IPS-18a (cell line): ENCODE results near the gene ADNP.

ENCODE experiments used
- H3K27ac ChIP-seq: one replicate; pipeline ENCODE4 v1.5.1; 2013; ENCODE audit warnings: low read length
- H3K27me3 ChIP-seq: one replicate; pipeline ENCODE4 v1.6.1; 2013; ENCODE audit warnings: mild to moderate bottlenecking, low read length; ENCODE audit not compliant: control insufficient read depth, insufficient read depth
- H3K36me3 ChIP-seq: one replicate; pipeline ENCODE4 v1.6.1; 2013; ENCODE audit warnings: low read depth, low read length; ENCODE audit not compliant: control insufficient read depth
- H3K4me1 ChIP-seq: one replicate; pipeline ENCODE4 v1.6.1; 2013; ENCODE audit warnings: low read depth, low read length; ENCODE audit not compliant: control insufficient read depth
- H3K4me3 ChIP-seq: one replicate; pipeline ENCODE4 v1.5.1; 2013; ENCODE audit warnings: low read length
- H3K9ac ChIP-seq: one replicate; pipeline ENCODE4 v1.6.1; 2013; ENCODE audit warnings: mild to moderate bottlenecking, low read length, moderate library complexity
- H3K9me3 ChIP-seq: one replicate; pipeline ENCODE4 v1.6.1; 2013; ENCODE audit warnings: low read depth, low read length; ENCODE audit not compliant: control insufficient read depth

The ADNP gene

GRCh38 chr20:50852085-50852484, 79.2 kb downstream of the ADNP start:
- Histone ChIP-seq H3K9me3 (no peaks in the 10 kb centered on the region), H3K27me3 (no peaks in the 10 kb centered on the region), H3K9ac (no peak overlapping the region), H3K4me1 (peaks cover 5% of the 10 kb centered on the region), H3K4me3 (no peak overlapping the region), H3K36me3 (no peaks in the 10 kb centered on the region), H3K27ac (no peak overlapping the region)

DNA sequence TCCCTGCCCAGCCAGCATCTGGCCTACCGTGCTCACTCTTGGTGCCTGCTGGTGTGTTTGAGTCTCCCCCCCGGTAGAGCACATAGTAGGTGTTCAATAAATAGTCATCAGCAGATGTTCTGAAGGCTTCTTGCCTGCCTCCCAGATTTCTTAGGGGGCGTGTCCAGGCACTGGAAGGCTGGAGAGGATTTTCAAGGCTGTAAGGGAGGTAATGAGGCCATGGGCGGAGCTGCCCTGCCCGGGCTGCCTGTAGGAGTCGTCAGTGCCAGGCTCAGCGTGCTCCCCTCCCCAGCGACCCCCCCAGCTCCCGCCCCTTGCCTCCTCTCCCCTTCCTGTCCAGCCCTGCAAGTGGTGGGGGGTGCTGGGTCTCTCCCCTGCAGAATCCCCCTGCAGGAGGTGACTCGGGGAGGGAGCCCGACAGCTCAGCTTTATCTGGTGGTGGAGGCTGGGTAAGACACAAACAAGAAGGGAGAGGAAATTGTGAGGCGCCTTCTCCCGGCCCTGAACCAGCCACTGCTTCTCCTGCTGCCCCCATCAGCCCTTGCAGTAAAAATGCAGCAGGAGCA, 80.4 kb downstream of the ADNP start:
- Histone ChIP-seq H3K9me3 (no peaks in the 10 kb centered on the region), H3K36me3 (no peaks in the 10 kb centered on the region), H3K4me3 (no peak overlapping the region), H3K27ac (no peak overlapping the region), H3K9ac (no peak overlapping the region), H3K27me3 (no peaks in the 10 kb centered on the region), H3K4me1 (peaks cover 5% of the 10 kb centered on the region)

GRCh38 chr20:50848846-50849673, 82.2 kb downstream of the ADNP start:
- H3K27ac ChIP-seq, result no peak overlapping the region
- no peaks in the 10 kb centered on the region for H3K9me3 ChIP-seq
- no peaks in the 10 kb centered on the region for H3K36me3 ChIP-seq
- H3K4me3 ChIP-seq, result no peak overlapping the region
- no peak overlapping the region for H3K9ac ChIP-seq
- H3K27me3 ChIP-seq, result no peaks in the 10 kb centered on the region
- H3K4me1 ChIP-seq, result peaks cover 5% of the 10 kb centered on the region

GRCh38 chr20:50848341-50848808, 82.9 kb downstream of the ADNP start:
- Histone ChIP-seq H3K4me3 (no peak overlapping the region), H3K9ac (no peak overlapping the region), H3K27ac (no peak overlapping the region), H3K27me3 (no peaks in the 10 kb centered on the region), H3K36me3 (no peaks in the 10 kb centered on the region), H3K9me3 (no peaks in the 10 kb centered on the region), H3K4me1 (peaks cover 5% of the 10 kb centered on the region)

- Histone ChIP-seq H3K4me1 (no peaks in the 10 kb centered on the region), H3K36me3 (no peaks in the 10 kb centered on the region), H3K27me3 (no peaks in the 10 kb centered on the region), H3K4me3 (no peak overlapping the region), H3K27ac (no peak overlapping the region), H3K9me3 (no peaks in the 10 kb centered on the region), H3K9ac (no peak overlapping the region)
Measured at GRCh38 chr20:50845566-50846215, 85.5 kb downstream of the ADNP start.

DNA sequence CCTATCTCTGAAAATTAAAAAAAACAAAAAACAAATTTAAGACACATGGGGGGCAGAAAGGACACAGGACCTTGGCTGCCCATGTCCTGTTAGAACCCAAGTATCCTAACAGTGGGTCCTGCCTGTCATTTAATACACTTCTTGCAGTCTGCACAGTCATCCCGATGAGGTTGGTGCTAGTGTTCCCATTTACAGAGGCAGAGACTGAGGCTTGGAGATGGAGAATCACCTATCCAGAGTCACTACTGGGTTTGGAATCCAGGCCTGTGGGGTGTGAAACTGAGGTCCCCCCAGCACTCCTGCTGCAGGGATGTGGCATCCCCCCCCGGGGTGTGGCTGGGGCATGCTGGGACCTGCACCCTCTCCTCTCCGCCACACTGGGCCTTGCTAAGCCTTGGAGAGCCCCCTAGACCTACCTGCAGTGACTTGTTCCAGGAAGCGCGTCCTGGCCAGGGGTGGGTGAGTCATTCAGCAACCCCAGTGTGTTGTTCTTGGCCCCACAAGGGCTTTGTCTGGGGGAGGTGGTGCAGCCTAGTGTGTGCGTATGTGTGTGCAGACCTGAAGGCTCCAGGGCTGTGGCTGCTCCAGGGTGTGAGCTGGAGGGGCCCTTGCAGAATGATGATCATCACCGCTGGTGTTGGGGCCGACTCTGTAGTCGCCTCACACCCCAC, 86.7 kb downstream of the ADNP start:
- no peaks in the 10 kb centered on the region for H3K36me3 ChIP-seq
- no peak overlapping the region for H3K9ac ChIP-seq
- H3K4me3 ChIP-seq, result no peak overlapping the region
- no peaks in the 10 kb centered on the region for H3K4me1 ChIP-seq
- no peaks in the 10 kb centered on the region for H3K9me3 ChIP-seq
- no peak overlapping the region for H3K27ac ChIP-seq
- no peaks in the 10 kb centered on the region for H3K27me3 ChIP-seq

DNA sequence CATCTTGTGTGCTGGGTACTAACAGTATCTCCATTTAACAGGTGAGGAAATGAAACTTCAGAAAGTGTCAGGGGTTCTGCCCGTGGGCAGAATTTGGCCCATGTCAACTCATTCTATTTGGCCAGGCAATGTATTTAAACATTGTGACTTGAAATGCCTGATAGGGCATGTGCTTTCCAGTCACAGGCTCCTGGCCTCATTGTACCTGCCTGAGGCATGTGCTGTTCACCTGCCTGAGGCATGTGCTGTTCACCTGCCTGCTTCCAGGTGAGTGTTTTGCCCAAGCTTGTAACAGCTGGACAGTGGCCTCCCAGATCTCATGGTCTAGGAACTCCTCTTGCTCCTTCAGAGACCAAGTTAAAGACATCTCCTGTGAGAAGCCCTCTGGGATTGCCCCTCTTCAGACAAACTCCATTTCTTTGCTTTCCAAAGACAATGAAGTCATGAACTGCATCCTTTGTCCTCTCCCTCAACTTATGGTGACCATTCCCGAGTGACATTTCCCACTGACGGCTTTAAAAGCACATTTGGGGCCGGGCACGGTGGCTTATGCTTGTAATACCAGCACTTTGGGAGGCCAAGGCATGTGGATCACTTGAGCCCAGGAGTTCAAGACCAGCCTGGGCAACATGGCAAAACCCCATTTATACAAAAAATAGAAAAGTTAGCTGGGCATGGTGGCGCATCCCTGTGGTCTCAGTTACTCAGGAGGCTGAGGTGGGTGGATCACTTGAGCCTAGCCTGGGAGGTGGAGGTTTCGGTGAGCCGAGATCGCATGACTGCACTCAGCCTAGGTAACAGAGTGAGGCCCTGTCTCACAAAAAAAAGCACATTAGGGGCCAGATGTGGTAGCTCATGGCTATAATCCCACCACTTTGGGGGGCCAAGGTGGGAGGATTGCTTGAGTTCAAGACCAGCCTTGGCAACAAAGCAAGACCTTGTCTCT, 87.6 kb downstream of the ADNP start:
- H3K4me3 ChIP-seq, result no peak overlapping the region
- no peaks in the 10 kb centered on the region for H3K36me3 ChIP-seq
- H3K9ac ChIP-seq, result no peak overlapping the region
- no peaks in the 10 kb centered on the region for H3K9me3 ChIP-seq
- H3K27ac ChIP-seq, result no peak overlapping the region
- no peaks in the 10 kb centered on the region for H3K4me1 ChIP-seq
- H3K27me3 ChIP-seq, result no peaks in the 10 kb centered on the region

GRCh38 chr20:50842821-50843220, 88.4 kb downstream of the ADNP start:
- H3K36me3 ChIP-seq, result no peaks in the 10 kb centered on the region
- H3K27me3 ChIP-seq, result no peaks in the 10 kb centered on the region
- H3K4me3 ChIP-seq, result no peak overlapping the region
- H3K9ac ChIP-seq, result no peak overlapping the region
- H3K9me3 ChIP-seq, result no peaks in the 10 kb centered on the region
- H3K4me1 ChIP-seq, result no peaks in the 10 kb centered on the region
- H3K27ac ChIP-seq, result no peak overlapping the region
